Measurements from ENCODE around the gene ADGRL3.

ADGRL3 gene

DNA sequence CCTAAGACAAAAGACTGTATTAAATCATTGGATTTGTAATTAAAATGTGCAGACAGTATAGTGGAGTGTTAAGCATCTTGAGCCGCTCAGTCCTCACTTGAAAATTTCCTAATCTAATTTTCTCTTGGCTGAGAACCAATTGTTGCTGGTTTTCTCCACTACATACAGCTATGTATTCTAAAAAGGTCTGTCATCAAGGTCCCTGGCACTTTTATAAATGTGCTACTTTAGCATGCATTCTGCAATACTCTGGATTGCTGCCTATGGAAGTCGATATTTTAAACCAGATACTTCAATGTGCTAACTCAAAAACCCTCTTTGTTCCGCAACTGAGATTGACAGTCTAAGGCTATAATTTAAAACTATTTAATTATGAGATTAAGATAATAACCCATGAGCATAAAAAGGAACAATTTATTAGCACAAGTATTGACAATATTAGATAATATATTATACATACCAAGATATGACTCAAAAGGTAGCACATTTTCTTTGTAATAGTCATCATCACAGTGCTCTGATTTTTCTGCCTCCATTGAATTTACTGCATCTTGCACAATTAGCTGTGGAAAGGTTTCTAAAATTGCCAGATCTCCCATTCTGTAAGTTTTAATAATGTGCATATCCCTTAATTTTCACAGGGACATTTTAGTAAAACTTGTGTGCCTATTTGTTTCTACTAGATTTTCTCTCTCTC lies 815.1 kb downstream of the ADGRL3 start:
- H3K27ac ChIP-seq (ENCODE audit: low read depth, low read length), result no peak overlapping the region
- H3K4me1 ChIP-seq (ENCODE audit: insufficient read depth, low read length), result no peaks in the 10 kb centered on the region
- H3K9me3 ChIP-seq (ENCODE audit: low read length), result no peaks in the 10 kb centered on the region
- H3K4me3 ChIP-seq (ENCODE audit: low read depth in 1 of 2, low read length in 2 of 2), result no peak overlapping the region
- H3K27me3 ChIP-seq (ENCODE audit: control insufficient read depth in 1 of 2, insufficient read depth in 2 of 2, low read length in 2 of 2), result no peaks in the 10 kb centered on the region
- H3K9ac ChIP-seq (ENCODE audit: low read length), result no peak overlapping the region
- no peaks in the 10 kb centered on the region for H3K36me3 ChIP-seq (ENCODE audit: insufficient read depth, low read length)

GRCh38 chr4:62018537-62018936 lies 818.4 kb downstream of the ADGRL3 start:
- Histone ChIP-seq H3K4me3 (ENCODE audit: low read depth in 1 of 2, low read length in 2 of 2) (no peak overlapping the region), H3K27me3 (ENCODE audit: control insufficient read depth in 1 of 2, insufficient read depth in 2 of 2, low read length in 2 of 2) (no peaks in the 10 kb centered on the region), H3K36me3 (ENCODE audit: insufficient read depth, low read length) (no peaks in the 10 kb centered on the region), H3K4me1 (ENCODE audit: insufficient read depth, low read length) (no peaks in the 10 kb centered on the region), H3K9me3 (ENCODE audit: low read length) (no peaks in the 10 kb centered on the region), H3K9ac (ENCODE audit: low read length) (no peak overlapping the region), H3K27ac (ENCODE audit: low read depth, low read length) (no peak overlapping the region)

- no peaks in the 10 kb centered on the region for H3K4me1 ChIP-seq (ENCODE audit: insufficient read depth, low read length)
- no peak overlapping the region for H3K4me3 ChIP-seq (ENCODE audit: low read depth in 1 of 2, low read length in 2 of 2)
- H3K27ac ChIP-seq (ENCODE audit: low read depth, low read length), result no peak overlapping the region
- H3K9ac ChIP-seq (ENCODE audit: low read length), result no peak overlapping the region
- H3K36me3 ChIP-seq (ENCODE audit: insufficient read depth, low read length), result no peaks in the 10 kb centered on the region
- H3K9me3 ChIP-seq (ENCODE audit: low read length), result no peaks in the 10 kb centered on the region
- no peaks in the 10 kb centered on the region for H3K27me3 ChIP-seq (ENCODE audit: control insufficient read depth in 1 of 2, insufficient read depth in 2 of 2, low read length in 2 of 2)
Observed at GRCh38 chr4:62023633-62024032, 823.5 kb downstream of the ADGRL3 start.

DNA sequence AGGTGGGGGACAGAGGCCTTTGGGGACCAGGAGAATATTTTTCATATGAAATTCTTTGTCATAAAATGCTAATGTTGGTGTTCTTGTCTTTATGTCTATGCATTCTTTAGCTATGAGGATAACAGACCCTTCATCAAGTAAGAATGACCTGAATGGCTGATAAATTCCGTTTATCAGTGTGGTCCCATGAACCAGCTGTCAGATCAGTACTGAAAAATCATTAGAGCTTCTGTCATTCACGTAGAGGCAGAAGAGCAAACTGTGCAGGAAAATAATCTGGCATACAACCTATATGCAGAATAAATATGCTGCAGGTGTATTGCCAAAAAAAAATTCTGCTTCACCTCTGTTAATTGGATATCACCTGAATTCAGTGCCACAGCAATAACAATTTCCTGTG lies 828.6 kb downstream of the ADGRL3 start:
- no peak overlapping the region for H3K9ac ChIP-seq (ENCODE audit: low read length)
- no peaks in the 10 kb centered on the region for H3K9me3 ChIP-seq (ENCODE audit: low read length)
- no peak overlapping the region for H3K4me3 ChIP-seq (ENCODE audit: low read depth in 1 of 2, low read length in 2 of 2)
- H3K4me1 ChIP-seq (ENCODE audit: insufficient read depth, low read length), result no peaks in the 10 kb centered on the region
- no peaks in the 10 kb centered on the region for H3K27me3 ChIP-seq (ENCODE audit: control insufficient read depth in 1 of 2, insufficient read depth in 2 of 2, low read length in 2 of 2)
- no peak overlapping the region for H3K27ac ChIP-seq (ENCODE audit: low read depth, low read length)
- no peaks in the 10 kb centered on the region for H3K36me3 ChIP-seq (ENCODE audit: insufficient read depth, low read length)

DNA sequence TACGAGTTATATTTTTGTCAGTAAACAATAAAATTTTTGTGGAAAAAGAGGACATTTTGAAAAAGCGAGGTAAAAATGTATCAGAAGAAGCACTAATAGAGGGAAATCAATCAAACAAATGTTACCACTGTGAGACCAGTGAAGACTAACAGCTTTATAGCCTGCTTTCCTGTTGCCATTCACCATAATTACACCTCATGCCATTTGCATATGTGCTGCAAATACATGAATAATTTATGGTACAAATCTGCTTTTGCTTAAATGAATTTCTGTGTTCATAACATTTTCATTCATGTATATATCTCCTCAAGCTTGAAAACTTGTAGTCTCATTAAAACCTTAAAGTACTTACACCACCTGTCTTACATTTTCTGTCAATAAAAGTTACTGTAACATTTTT lies 830.8 kb downstream of the ADGRL3 start:
- Histone ChIP-seq H3K9ac (ENCODE audit: low read length) (no peak overlapping the region), H3K27me3 (ENCODE audit: control insufficient read depth in 1 of 2, insufficient read depth in 2 of 2, low read length in 2 of 2) (no peaks in the 10 kb centered on the region), H3K4me1 (ENCODE audit: insufficient read depth, low read length) (no peaks in the 10 kb centered on the region), H3K9me3 (ENCODE audit: low read length) (no peaks in the 10 kb centered on the region), H3K27ac (ENCODE audit: low read depth, low read length) (no peak overlapping the region), H3K36me3 (ENCODE audit: insufficient read depth, low read length) (no peaks in the 10 kb centered on the region), H3K4me3 (ENCODE audit: low read depth in 1 of 2, low read length in 2 of 2) (no peak overlapping the region)

- Histone ChIP-seq H3K4me1 (ENCODE audit: insufficient read depth, low read length) (no peaks in the 10 kb centered on the region), H3K9me3 (ENCODE audit: low read length) (no peaks in the 10 kb centered on the region), H3K27ac (ENCODE audit: low read depth, low read length) (no peak overlapping the region), H3K27me3 (ENCODE audit: control insufficient read depth in 1 of 2, insufficient read depth in 2 of 2, low read length in 2 of 2) (no peaks in the 10 kb centered on the region), H3K4me3 (ENCODE audit: low read depth in 1 of 2, low read length in 2 of 2) (no peak overlapping the region), H3K9ac (ENCODE audit: low read length) (no peak overlapping the region), H3K36me3 (ENCODE audit: insufficient read depth, low read length) (no peaks in the 10 kb centered on the region)
Observed at GRCh38 chr4:62037571-62037970, 837.4 kb downstream of the ADGRL3 start.

- Histone ChIP-seq H3K4me3 (ENCODE audit: low read depth in 1 of 2, low read length in 2 of 2) (no peak overlapping the region), H3K9ac (ENCODE audit: low read length) (no peak overlapping the region), H3K9me3 (ENCODE audit: low read length) (no peaks in the 10 kb centered on the region), H3K4me1 (ENCODE audit: insufficient read depth, low read length) (no peaks in the 10 kb centered on the region), H3K27me3 (ENCODE audit: control insufficient read depth in 1 of 2, insufficient read depth in 2 of 2, low read length in 2 of 2) (no peaks in the 10 kb centered on the region), H3K27ac (ENCODE audit: low read depth, low read length) (no peak overlapping the region), H3K36me3 (ENCODE audit: insufficient read depth, low read length) (no peaks in the 10 kb centered on the region)
Observed at GRCh38 chr4:62051332-62051731, 851.2 kb downstream of the ADGRL3 start.

GRCh38 chr4:62053974-62054373 lies 853.8 kb downstream of the ADGRL3 start:
- H3K4me3 ChIP-seq (ENCODE audit: low read depth in 1 of 2, low read length in 2 of 2), result no peak overlapping the region
- no peak overlapping the region for H3K9ac ChIP-seq (ENCODE audit: low read length)
- H3K27ac ChIP-seq (ENCODE audit: low read depth, low read length), result no peak overlapping the region
- no peaks in the 10 kb centered on the region for H3K36me3 ChIP-seq (ENCODE audit: insufficient read depth, low read length)
- H3K4me1 ChIP-seq (ENCODE audit: insufficient read depth, low read length), result no peaks in the 10 kb centered on the region
- H3K27me3 ChIP-seq (ENCODE audit: control insufficient read depth in 1 of 2, insufficient read depth in 2 of 2, low read length in 2 of 2), result no peaks in the 10 kb centered on the region
- H3K9me3 ChIP-seq (ENCODE audit: low read length), result no peaks in the 10 kb centered on the region

- no peak overlapping the region for H3K4me3 ChIP-seq (ENCODE audit: low read depth in 1 of 2, low read length in 2 of 2)
- H3K27ac ChIP-seq (ENCODE audit: low read depth, low read length), result no peak overlapping the region
- H3K36me3 ChIP-seq (ENCODE audit: insufficient read depth, low read length), result no peaks in the 10 kb centered on the region
- no peaks in the 10 kb centered on the region for H3K4me1 ChIP-seq (ENCODE audit: insufficient read depth, low read length)
- H3K27me3 ChIP-seq (ENCODE audit: control insufficient read depth in 1 of 2, insufficient read depth in 2 of 2, low read length in 2 of 2), result no peaks in the 10 kb centered on the region
- no peak overlapping the region for H3K9ac ChIP-seq (ENCODE audit: low read length)
- no peaks in the 10 kb centered on the region for H3K9me3 ChIP-seq (ENCODE audit: low read length)
Observed at GRCh38 chr4:62057031-62057430, 856.9 kb downstream of the ADGRL3 start.

DNA sequence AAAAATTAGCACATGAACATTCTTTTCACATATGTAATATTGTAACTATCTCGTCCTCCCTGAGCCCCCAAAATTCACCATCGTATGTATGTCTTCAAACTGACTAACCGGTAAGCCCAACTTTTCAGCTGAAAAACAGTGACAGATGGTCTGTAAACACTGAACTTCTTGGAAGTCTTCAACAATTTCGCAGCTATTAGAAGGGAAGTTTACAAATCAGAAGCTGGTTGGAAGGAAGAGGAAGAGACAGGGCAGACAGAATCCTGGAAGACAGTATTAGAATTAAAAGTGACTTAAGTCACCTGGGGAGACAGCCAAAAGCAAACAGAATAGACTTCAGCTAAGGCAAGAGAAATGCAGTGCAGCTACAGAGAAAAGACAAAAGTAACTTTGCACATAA lies 858.4 kb downstream of the ADGRL3 start:
- no peak overlapping the region for H3K9ac ChIP-seq (ENCODE audit: low read length)

GRCh38 chr4:62070291-62070852 lies 870.2 kb downstream of the ADGRL3 start:
- no peaks in the 10 kb centered on the region for H3K27me3 ChIP-seq (ENCODE audit: control insufficient read depth in 1 of 2, insufficient read depth in 2 of 2, low read length in 2 of 2)
- H3K27ac ChIP-seq (ENCODE audit: low read depth, low read length), result no peak overlapping the region

More for the DNA sequence above, 858.4 kb downstream of the ADGRL3 start:
- Histone ChIP-seq H3K36me3 (ENCODE audit: insufficient read depth, low read length) (no peaks in the 10 kb centered on the region), H3K4me3 (ENCODE audit: low read depth in 1 of 2, low read length in 2 of 2) (no peak overlapping the region), H3K27me3 (ENCODE audit: control insufficient read depth in 1 of 2, insufficient read depth in 2 of 2, low read length in 2 of 2) (no peaks in the 10 kb centered on the region), H3K4me1 (ENCODE audit: insufficient read depth, low read length) (no peaks in the 10 kb centered on the region), H3K27ac (ENCODE audit: low read depth, low read length) (no peak overlapping the region), H3K9me3 (ENCODE audit: low read length) (no peaks in the 10 kb centered on the region)

GRCh38 chr4:62075089-62075488 lies 875.0 kb downstream of the ADGRL3 start:
- Histone ChIP-seq H3K36me3 (ENCODE audit: insufficient read depth, low read length) (no peaks in the 10 kb centered on the region), H3K4me1 (ENCODE audit: insufficient read depth, low read length) (no peaks in the 10 kb centered on the region), H3K4me3 (ENCODE audit: low read depth in 1 of 2, low read length in 2 of 2) (no peak overlapping the region), H3K27ac (ENCODE audit: low read depth, low read length) (no peak overlapping the region), H3K9me3 (ENCODE audit: low read length) (no peaks in the 10 kb centered on the region), H3K27me3 (ENCODE audit: control insufficient read depth in 1 of 2, insufficient read depth in 2 of 2, low read length in 2 of 2) (no peaks in the 10 kb centered on the region), H3K9ac (ENCODE audit: low read length) (no peak overlapping the region)

More at GRCh38 chr4:62070291-62070852, 870.2 kb downstream of the ADGRL3 start:
- no peak overlapping the region for H3K4me3 ChIP-seq (ENCODE audit: low read depth in 1 of 2, low read length in 2 of 2)
- no peaks in the 10 kb centered on the region for H3K4me1 ChIP-seq (ENCODE audit: insufficient read depth, low read length)
- H3K9ac ChIP-seq (ENCODE audit: low read length), result no peak overlapping the region
- H3K36me3 ChIP-seq (ENCODE audit: insufficient read depth, low read length), result no peaks in the 10 kb centered on the region
- H3K9me3 ChIP-seq (ENCODE audit: low read length), result no peaks in the 10 kb centered on the region

Measured in muscle layer of colon (tissue), 2 donors.